GM12875 (cell line): ENCODE data around the gene CHI3L1.

Source experiments
- H3K4me3 ChIP-seq: one replicate; pipeline ENCODE4 v1.5.1; 2011; ENCODE audit warnings: low read depth, low read length, control low read depth
- TF ChIP-seq, protein P1 (sequence below): IDR thresholded peaks from 2 replicates; pipeline ENCODE4 v1.5.1; 2011; ENCODE audit warnings: low read depth, mild to moderate bottlenecking, control low read depth, inconsistent platforms, low read length, moderate library complexity, borderline replicate concordance; ENCODE audit not compliant: insufficient read depth

CHI3L1 gene

DNA sequence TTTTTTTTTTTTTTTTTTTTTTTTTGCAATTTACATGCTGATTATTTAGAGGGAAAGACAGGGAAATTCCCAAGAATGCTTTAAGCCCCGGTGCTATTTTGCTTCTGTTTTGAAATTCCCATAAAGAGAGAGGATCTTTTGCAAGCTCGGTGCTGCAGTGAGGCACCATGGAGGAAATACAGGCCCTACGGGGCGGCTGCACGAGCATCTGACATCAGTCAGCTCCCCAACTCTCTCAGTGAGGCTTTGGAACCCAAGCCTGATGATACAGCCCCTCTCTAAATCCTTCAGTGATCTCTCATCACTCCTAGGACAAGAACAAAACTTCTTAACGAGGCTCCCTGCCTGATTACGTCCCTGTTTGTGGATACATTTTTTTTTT is 791 bp upstream of the CHI3L1 start:
- TF ChIP-seq, protein P1, sequence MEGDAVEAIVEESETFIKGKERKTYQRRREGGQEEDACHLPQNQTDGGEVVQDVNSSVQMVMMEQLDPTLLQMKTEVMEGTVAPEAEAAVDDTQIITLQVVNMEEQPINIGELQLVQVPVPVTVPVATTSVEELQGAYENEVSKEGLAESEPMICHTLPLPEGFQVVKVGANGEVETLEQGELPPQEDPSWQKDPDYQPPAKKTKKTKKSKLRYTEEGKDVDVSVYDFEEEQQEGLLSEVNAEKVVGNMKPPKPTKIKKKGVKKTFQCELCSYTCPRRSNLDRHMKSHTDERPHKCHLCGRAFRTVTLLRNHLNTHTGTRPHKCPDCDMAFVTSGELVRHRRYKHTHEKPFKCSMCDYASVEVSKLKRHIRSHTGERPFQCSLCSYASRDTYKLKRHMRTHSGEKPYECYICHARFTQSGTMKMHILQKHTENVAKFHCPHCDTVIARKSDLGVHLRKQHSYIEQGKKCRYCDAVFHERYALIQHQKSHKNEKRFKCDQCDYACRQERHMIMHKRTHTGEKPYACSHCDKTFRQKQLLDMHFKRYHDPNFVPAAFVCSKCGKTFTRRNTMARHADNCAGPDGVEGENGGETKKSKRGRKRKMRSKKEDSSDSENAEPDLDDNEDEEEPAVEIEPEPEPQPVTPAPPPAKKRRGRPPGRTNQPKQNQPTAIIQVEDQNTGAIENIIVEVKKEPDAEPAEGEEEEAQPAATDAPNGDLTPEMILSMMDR = no peak
- H3K4me3 ChIP-seq = no peak overlapping the region

DNA sequence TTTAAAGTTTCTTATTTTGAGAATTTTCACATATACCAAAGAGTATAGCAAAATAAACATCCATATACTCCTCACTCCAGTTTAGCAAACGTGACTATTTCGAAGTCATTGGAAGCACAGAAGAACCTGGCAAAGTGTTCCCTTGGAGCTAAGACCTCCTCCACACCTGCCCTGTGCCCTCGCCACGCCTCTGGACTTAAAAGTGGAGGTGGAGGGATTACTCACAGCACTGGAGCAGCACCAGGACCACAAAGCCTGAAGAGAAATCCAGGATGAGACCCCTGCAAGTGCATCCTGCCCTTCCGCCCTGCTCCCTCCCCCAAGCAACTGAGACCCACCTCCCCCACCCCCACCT is 436 bp downstream of the CHI3L1 start:
- TF ChIP-seq, protein P1 = no peak
- no peak overlapping the region for H3K4me3 ChIP-seq

DNA sequence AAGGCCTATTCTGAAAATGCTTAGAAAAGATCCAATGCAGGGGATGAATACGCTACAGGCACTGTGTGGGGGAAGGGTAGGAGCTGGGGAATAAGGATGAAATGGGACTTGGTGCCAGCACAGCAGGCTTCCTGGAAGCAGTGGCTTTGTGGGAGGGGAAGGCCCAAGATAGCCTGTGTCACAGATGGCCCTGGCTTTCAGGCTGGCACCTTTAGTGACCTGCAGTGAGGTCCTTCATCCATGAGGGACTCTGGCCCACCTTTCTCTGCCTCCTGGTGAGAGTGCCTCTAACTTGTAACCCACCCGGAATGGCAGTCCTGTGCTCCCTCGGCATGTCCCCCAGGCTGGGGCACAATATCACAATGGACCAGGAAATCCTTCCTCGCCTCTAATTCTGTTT is 919 bp downstream of the CHI3L1 start:
- TF ChIP-seq, protein P1 = no peak
- no peak overlapping the region for H3K4me3 ChIP-seq

DNA sequence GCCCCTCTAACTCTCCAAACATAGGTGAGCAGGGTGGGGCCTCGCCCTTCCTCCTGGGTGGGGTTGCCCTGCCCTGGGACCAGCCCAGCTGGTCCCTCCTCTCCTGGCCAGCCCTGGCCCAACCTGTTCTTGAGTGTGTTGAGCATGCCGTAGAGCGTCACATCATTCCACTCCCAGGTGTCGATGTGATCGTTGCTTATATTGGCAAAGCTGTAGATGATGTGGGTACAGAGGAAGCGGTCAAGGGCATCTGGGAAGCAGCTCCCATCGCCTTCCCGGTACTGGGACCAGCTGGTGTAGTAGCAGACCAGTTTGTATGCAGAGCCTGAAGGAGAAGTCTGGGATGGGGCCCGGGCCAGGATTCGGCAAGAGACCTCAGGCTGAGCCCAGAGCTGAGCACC is 1.4 kb downstream of the CHI3L1 start:
- no peak overlapping the region for H3K4me3 ChIP-seq
- TF ChIP-seq, protein P1 = no peak

DNA sequence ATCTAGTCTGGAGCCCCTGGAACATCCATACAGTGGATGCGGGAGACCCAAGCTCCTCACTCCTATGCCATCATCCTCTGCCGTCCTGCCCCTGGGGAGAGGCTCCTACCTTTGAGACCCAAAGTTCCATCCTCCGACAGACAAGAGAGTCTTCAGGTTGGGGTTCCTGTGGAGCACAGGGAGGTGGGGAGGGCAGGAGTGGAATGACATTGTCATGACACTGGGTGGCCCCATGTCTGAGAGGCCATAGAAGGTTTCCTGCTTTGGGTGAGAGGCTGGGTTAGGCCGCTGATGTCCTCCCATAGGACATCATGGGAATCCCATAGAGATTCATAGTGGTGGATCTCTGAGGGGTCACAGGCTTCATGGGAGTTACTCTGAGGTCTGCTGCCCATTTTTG is 2.0 kb downstream of the CHI3L1 start:
- TF ChIP-seq, protein P1 = no peak
- no peak overlapping the region for H3K4me3 ChIP-seq

DNA sequence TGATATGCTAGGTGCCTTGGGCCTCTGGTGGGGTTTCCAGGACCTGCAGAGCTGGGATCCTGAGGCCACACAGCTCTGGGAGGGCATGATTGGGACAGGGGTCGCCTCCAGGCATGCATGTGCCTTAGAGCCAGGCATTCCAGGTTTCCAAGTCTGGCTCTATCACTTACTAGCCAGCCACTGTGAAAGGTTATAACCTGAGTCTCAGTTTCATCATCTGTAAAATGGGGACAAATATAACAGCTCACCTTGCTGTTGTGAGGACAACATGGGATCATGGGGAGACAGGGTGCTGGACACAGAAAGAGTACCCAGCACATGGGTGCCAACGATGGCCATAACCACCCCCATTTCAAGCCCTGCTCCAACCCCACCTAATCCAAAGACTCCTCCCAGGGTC is 2.7 kb downstream of the CHI3L1 start:
- TF ChIP-seq, protein P1 = no peak
- no peak overlapping the region for H3K4me3 ChIP-seq

DNA sequence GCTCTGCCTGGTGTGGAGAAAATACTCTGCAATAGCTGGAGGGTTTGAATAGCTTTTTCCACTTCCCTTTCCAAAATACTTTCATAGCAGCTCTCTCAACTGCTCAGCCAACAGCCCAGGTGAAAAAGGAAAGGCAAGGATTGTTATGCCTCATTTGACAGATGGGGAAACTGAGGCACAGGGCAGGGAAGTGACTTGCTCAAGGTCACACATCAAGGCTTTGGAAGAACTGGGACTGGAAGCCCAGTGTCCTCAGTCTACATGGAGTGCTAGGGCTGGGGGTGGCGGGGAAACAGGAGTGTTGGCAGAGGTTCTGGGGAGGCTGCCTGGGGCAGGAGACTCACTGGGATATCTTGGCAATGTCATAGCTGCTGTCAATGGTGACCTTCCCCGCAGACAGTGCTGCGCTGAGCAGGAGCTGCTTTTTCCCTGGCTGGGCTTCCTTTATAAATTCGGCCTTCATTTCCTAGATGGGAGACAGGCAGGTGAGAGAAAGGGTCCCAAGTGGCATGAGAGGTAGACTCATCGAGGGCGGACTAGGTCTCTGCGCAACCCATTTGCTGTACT is 4.0 kb downstream of the CHI3L1 start:
- no peak overlapping the region for H3K4me3 ChIP-seq
- TF ChIP-seq, protein P1 = no peak
